IMR-90 (cell line): Measurements from ENCODE around the gene PSMB5. TPM values are rescaled to one million over a fixed set of nuclear protein-coding genes. Genes with fewer than 3 reads are reported as not detected.

Experiments used
- ATAC-seq: fragments of 200-7000 bp; cut with Tn5 transposase; 2 replicates; pipeline ENCODE4 v1.9.1; 2020; ENCODE audit warnings: low read depth, mild to moderate bottlenecking, moderate library complexity
- BruUV-seq: library from RNA; stranded (reverse); fragments of 400-500 nt; replicated peaks from 2 replicates; lab custom pipeline; 2021; lab: Mats Ljungman, UMichigan
- CTCF ChIA-PET: fragments of 300-600 bp; formaldehyde crosslinking; extraction: SDS; loops from one replicate; lab custom pipeline; 2021; ENCODE audit warnings: antibody characterized with exemption; lab: Yijun Ruan, JAX
- POLR2A ChIA-PET: fragments of 300-600 bp; sonication (Branson Sonifier 250); formaldehyde crosslinking; loops from one replicate; lab custom pipeline; 2022; ENCODE audit warnings: antibody characterized with exemption; ENCODE audit not compliant: unreplicated experiment; lab: Charles Lee
- DNase-seq: peaks from one replicate; pipeline ENCODE4 v3.0.0; 2013
- H2AFZ ChIP-seq: replicated peaks from 2 replicates; pipeline ENCODE3; 2013; ENCODE audit warnings: low read length, mild to moderate bottlenecking; ENCODE audit not compliant: poor library complexity
- H2AK5ac ChIP-seq: 2 replicates; pipeline ENCODE4 v1.6.1; 2013; ENCODE audit warnings: low read depth, low read length, inconsistent platforms
- H2AK9ac ChIP-seq: replicated peaks from 2 replicates; pipeline ENCODE3; 2013; ENCODE audit warnings: mild to moderate bottlenecking, low read depth, low read length, moderate library complexity; ENCODE audit not compliant: poor library complexity
- H2BK120ac ChIP-seq: 2 replicates; pipeline ENCODE4 v1.6.1; 2013; ENCODE audit warnings: low read depth, low read length, inconsistent platforms
- H2BK15ac ChIP-seq: 3 replicates; pipeline ENCODE4 v1.6.1; 2013; ENCODE audit warnings: low read depth, low read length, inconsistent platforms
- H2BK20ac ChIP-seq: 2 replicates; pipeline ENCODE4 v1.6.1; 2013; ENCODE audit warnings: low read depth, mild to moderate bottlenecking, inconsistent platforms, low read length, moderate library complexity
- H2BK5ac ChIP-seq: 2 replicates; pipeline ENCODE4 v1.6.1; 2013; ENCODE audit warnings: mild to moderate bottlenecking, low read depth, low read length, inconsistent platforms; ENCODE audit not compliant: poor library complexity, severe bottlenecking
- H3K14ac ChIP-seq: replicated peaks from 2 replicates; pipeline ENCODE4 v1.6.1; 2013; ENCODE audit warnings: low read depth, low read length, inconsistent platforms
- H3K18ac ChIP-seq: 2 replicates; pipeline ENCODE4 v1.6.1; 2013; ENCODE audit warnings: low read depth, low read length, control low read depth
- H3K23ac ChIP-seq: 2 replicates; pipeline ENCODE4 v1.6.1; 2013; ENCODE audit warnings: low read depth, low read length, inconsistent platforms
- H3K27ac ChIP-seq: 2 replicates; pipeline ENCODE4 v1.5.1; 2013; ENCODE audit warnings: mild to moderate bottlenecking, control low read depth, low read length; ENCODE audit not compliant: insufficient read depth
- H3K27me3 ChIP-seq: 2 replicates; pipeline ENCODE4 v1.6.1; 2013; ENCODE audit warnings: low read length; ENCODE audit not compliant: control insufficient read depth, insufficient read depth
- H3K36me3 ChIP-seq: 2 replicates; pipeline ENCODE4 v1.6.1; 2013; ENCODE audit warnings: low read length, mixed read lengths; ENCODE audit not compliant: control insufficient read depth, insufficient read depth
- H3K4ac ChIP-seq: 2 replicates; pipeline ENCODE4 v1.6.1; 2013; ENCODE audit warnings: low read depth, low read length, inconsistent platforms
- H3K4me1 ChIP-seq: 2 replicates; pipeline ENCODE4 v1.6.1; 2013; ENCODE audit warnings: low read length, mixed read lengths; ENCODE audit not compliant: control insufficient read depth, insufficient read depth
- H3K4me2 ChIP-seq: 2 replicates; pipeline ENCODE4 v1.6.1; 2013; ENCODE audit warnings: low read depth, mild to moderate bottlenecking, control low read depth, low read length, moderate library complexity
- H3K4me3 ChIP-seq: 2 replicates; pipeline ENCODE4 v1.5.1; 2013; ENCODE audit warnings: low read depth, mild to moderate bottlenecking, control low read depth, low read length, moderate library complexity; ENCODE audit not compliant: insufficient read depth
- H3K56ac ChIP-seq: 2 replicates; pipeline ENCODE4 v1.6.1; 2013; ENCODE audit warnings: low read length, inconsistent platforms; ENCODE audit not compliant: insufficient read depth; ENCODE audit errors: extremely low read depth
- H3K79me1 ChIP-seq, 2 experiments: 2 replicates each; pipeline ENCODE4 v1.6.1; 2013; ENCODE audit warnings: low read length in 2 of 2, inconsistent platforms in 1 of 2, low read depth in 1 of 2
- H3K9ac ChIP-seq: 2 replicates; pipeline ENCODE4 v1.6.1; 2013; ENCODE audit warnings: low read depth, low read length, control low read depth
- H3K9me1 ChIP-seq: 2 replicates; pipeline ENCODE4 v1.6.1; 2013; ENCODE audit warnings: low read length, inconsistent platforms; ENCODE audit not compliant: insufficient read depth
- H3K9me3 ChIP-seq: 2 replicates; pipeline ENCODE4 v1.6.1; 2013; ENCODE audit warnings: low read length; ENCODE audit not compliant: control insufficient read depth, insufficient read depth
- H4K20me1 ChIP-seq: 2 replicates; pipeline ENCODE4 v1.6.1; 2013; ENCODE audit warnings: low read length, inconsistent platforms; ENCODE audit not compliant: insufficient read depth
- H4K5ac ChIP-seq: 2 replicates; pipeline ENCODE4 v1.6.1; 2013; ENCODE audit warnings: mild to moderate bottlenecking, low read depth, low read length, control low read depth
- H4K8ac ChIP-seq, 2 experiments: 2 replicates each; pipeline ENCODE4 v1.6.1; 2013; ENCODE audit warnings: low read depth in 2 of 2, low read length in 2 of 2, control low read depth in 1 of 2, inconsistent platforms in 1 of 2
- H4K91ac ChIP-seq: 2 replicates; pipeline ENCODE4 v1.6.1; 2013; ENCODE audit warnings: low read depth, low read length, inconsistent platforms; ENCODE audit not compliant: insufficient read depth
- CEBPB ChIP-seq: IDR thresholded peaks from 2 replicates; pipeline ENCODE4 v1.6.1; 2012; ENCODE audit warnings: low read depth, low read length, improper control_type of control experiment
- CHD1 ChIP-seq: IDR thresholded peaks from 2 replicates; pipeline ENCODE4 v1.6.1; 2012; ENCODE audit warnings: low read depth, low read length, improper control_type of control experiment
- ELK1 ChIP-seq: fragments of 150-350 bp; IDR thresholded peaks from 2 replicates; pipeline ENCODE4 v1.6.1; 2016; ENCODE audit warnings: low read depth, mild to moderate bottlenecking, low read length, moderate library complexity, borderline replicate concordance
- FOS ChIP-seq: fragments of 150-350 bp; IDR thresholded peaks from 2 replicates; pipeline ENCODE4 v1.6.1; 2016; ENCODE audit warnings: low read depth, low read length
- MAFK ChIP-seq: IDR thresholded peaks from 2 replicates; pipeline ENCODE4 v1.6.1; 2012; ENCODE audit warnings: low read depth, low read length, improper control_type of control experiment
- MAZ ChIP-seq: IDR thresholded peaks from 2 replicates; pipeline ENCODE4 v1.6.1; 2012; ENCODE audit warnings: low read depth, mild to moderate bottlenecking, low read length, improper control_type of control experiment, moderate library complexity, borderline replicate concordance
- NFE2L2 ChIP-seq: fragments of 150-350 bp; IDR thresholded peaks from 2 replicates; pipeline ENCODE4 v1.6.1; 2016; ENCODE audit warnings: low read depth, mild to moderate bottlenecking, low read length
- POLR2A ChIP-seq: IDR thresholded peaks from 2 replicates; pipeline ENCODE4 v1.6.1; 2012; ENCODE audit warnings: mild to moderate bottlenecking, low read depth, low read length
- RAD21 ChIP-seq: IDR thresholded peaks from 2 replicates; pipeline ENCODE4 v1.6.1; 2012; ENCODE audit warnings: low read length, improper control_type of control experiment
- RCOR1 ChIP-seq: IDR thresholded peaks from 2 replicates; pipeline ENCODE4 v1.6.1; 2012; ENCODE audit warnings: mild to moderate bottlenecking, low read length, improper control_type of control experiment; ENCODE audit not compliant: insufficient replicate concordance
- RFX5 ChIP-seq: IDR thresholded peaks from 2 replicates; pipeline ENCODE4 v1.8.0; 2012; ENCODE audit warnings: low read depth, mild to moderate bottlenecking, low read length, moderate library complexity
- WGBS, 2 experiments: methylation state at CpG; one replicate each; pipeline versions ENCODE4 v1.1.5 to v1.1.7; 2013; ENCODE audit warnings: missing lambda C conversion rate in 2 of 2; ENCODE audit not compliant: insufficient read length in 1 of 2; ENCODE audit errors: extremely low coverage in 2 of 2; 5-methylcytosine and 5-hydroxymethylcytosine counted together
- dilution Hi-C: fragments of 300-500 bp; cut with HindIII; formaldehyde crosslinking; loops from one replicate; pipeline ENCODE4 v1.14.3; 2018; ENCODE audit warnings: low sequenced_read_pairs; ENCODE audit not compliant: unreplicated experiment
- in situ Hi-C: fragments of 300-500 bp; cut with MboI; formaldehyde crosslinking; loops from 3 replicates; pipeline ENCODE4 v1.14.3; 2019; ENCODE audit warnings: low sequenced_read_pairs, inconsistent platforms, mixed read lengths
- intact Hi-C: fragments of 100-400 bp; cut with micrococcal nuclease; formaldehyde crosslinking; loops from 2 replicates; pipeline ENCODE4 v1.10.0; 2022
- polyA plus RNA-seq, 3 experiments: library from polyadenylated mRNA; depleted of rRNA; stranded (reverse); fragments of >200 nt; gene quantifications; 2 replicates each; pipeline ENCODE4 v1.2.3, GENCODE V29; 2012; ENCODE audit warnings: low replicate concordance in 1 of 3
- total RNA-seq: library from RNA; depleted of rRNA; stranded (reverse); fragments of >200 nt; gene quantifications from 2 replicates; pipeline ENCODE4 v1.2.3, GENCODE V29; 2012
- TF ChIP-seq, protein P1 (sequence below): conservative IDR thresholded peaks from 2 replicates; pipeline ENCODE4 v1.5.1; 2012; ENCODE audit warnings: mild to moderate bottlenecking, low read depth, low read length, improper control_type of control experiment

The PSMB5 gene
- total and polyA plus RNA-seq, 2 of the 4 experiments (the other 2 are of a cell fraction), result 310 to 321 TPM

DNA sequence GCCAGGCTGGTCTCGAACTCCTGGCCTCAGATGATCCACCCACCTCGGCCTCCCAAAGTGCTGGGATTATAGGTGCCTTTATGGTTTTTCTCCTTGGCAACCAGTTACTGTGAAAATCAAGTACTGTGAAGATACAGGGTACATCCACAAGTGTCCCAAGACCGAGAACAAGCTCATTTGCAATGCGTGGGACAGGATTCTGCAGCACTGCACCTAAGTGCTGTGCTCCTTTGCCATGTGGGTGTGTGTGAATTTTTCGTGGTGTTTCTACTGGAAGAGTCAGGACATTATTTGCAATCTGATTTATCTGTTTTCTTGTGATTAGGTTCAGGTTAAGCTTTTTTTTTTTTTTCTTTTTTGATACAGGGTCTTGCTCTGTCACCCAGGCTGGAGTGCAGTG is 17.6 kb downstream of the PSMB5 start:
- H3K79me1 ChIP-seq, result no peaks in the 10 kb centered on the region
- H3K27me3 ChIP-seq, result no peaks in the 10 kb centered on the region
- no peak overlapping the region for H3K27ac ChIP-seq
- BruUV-seq, result no TSS peak
- H3K36me3 ChIP-seq, result no peaks in the 10 kb centered on the region
- POLR2A ChIA-PET, result interaction anchor here (0.9 kb wide), 1 partner anchor 11 kb away, joined by 3 read pairs; no protein-coding TSS in a partner anchor
- 100% methylated on average over 1 of the region's 5 CpGs; no CpG with 5 or more reads in 1 of the 2 experiments for WGBS, 2 experiments
- DNase-seq, result no peak
- no peak overlapping the region for H2AK5ac ChIP-seq
- H3K4ac ChIP-seq, result no peak overlapping the region
- H2BK5ac ChIP-seq, result no peak overlapping the region
- no peak overlapping the region for H3K4me2 ChIP-seq
- dilution Hi-C loops, result no loop called here
- no peak for ATAC-seq
- no peaks in the 10 kb centered on the region for H3K9me3 ChIP-seq
- CTCF ChIA-PET, result interaction anchor here (1.6 kb wide), 1 partner anchor 10 kb away, joined by 5 read pairs; no protein-coding TSS in a partner anchor
- no peak overlapping the region for H3K14ac ChIP-seq
- no peak overlapping the region for H3K9ac ChIP-seq
- no peaks in the 10 kb centered on the region for H3K4me1 ChIP-seq
- no peak overlapping the region for H2BK120ac ChIP-seq
- no peak overlapping the region for H3K56ac ChIP-seq
- no peak overlapping the region for H4K91ac ChIP-seq
- no peak overlapping the region for H4K5ac ChIP-seq
- no peak overlapping the region for H2AK9ac ChIP-seq
- no peaks in the 10 kb centered on the region; the same call in 1 of the 2 replicates for H3K9me1 ChIP-seq
- H2BK20ac ChIP-seq, result no peak overlapping the region
- intact Hi-C loops, result no loop called here
- H3K18ac ChIP-seq, result no peak overlapping the region
- no peak overlapping the region for H4K8ac ChIP-seq
- H4K20me1 ChIP-seq, result no peaks in the 10 kb centered on the region
- no peak overlapping the region for H2BK15ac ChIP-seq
- TF ChIP-seq, protein P1, sequence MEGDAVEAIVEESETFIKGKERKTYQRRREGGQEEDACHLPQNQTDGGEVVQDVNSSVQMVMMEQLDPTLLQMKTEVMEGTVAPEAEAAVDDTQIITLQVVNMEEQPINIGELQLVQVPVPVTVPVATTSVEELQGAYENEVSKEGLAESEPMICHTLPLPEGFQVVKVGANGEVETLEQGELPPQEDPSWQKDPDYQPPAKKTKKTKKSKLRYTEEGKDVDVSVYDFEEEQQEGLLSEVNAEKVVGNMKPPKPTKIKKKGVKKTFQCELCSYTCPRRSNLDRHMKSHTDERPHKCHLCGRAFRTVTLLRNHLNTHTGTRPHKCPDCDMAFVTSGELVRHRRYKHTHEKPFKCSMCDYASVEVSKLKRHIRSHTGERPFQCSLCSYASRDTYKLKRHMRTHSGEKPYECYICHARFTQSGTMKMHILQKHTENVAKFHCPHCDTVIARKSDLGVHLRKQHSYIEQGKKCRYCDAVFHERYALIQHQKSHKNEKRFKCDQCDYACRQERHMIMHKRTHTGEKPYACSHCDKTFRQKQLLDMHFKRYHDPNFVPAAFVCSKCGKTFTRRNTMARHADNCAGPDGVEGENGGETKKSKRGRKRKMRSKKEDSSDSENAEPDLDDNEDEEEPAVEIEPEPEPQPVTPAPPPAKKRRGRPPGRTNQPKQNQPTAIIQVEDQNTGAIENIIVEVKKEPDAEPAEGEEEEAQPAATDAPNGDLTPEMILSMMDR, result no peak
- no peak for TF ChIP-seq NFE2L2
- no peak for TF ChIP-seq MAZ
- no peak for TF ChIP-seq FOS
- TF ChIP-seq RAD21, result no peak
- TF ChIP-seq RCOR1, result no peak
- TF ChIP-seq MAFK, result no peak
- TF ChIP-seq CHD1, result no peak
- TF ChIP-seq ELK1, result no peak
- TF ChIP-seq CEBPB, result no peak
- no peak for TF ChIP-seq RFX5
- TF ChIP-seq POLR2A, result no peak
- no peak overlapping the region for H3K4me3 ChIP-seq
- H3K23ac ChIP-seq, result no peak overlapping the region
- no peak overlapping the region for H2AFZ ChIP-seq
- in situ Hi-C loops, result no loop called here
